Activated naive CD8-positive, alpha-beta T cell treated with anti-CD3 and anti-CD28 coated beads, Interleukin-2, amount 10 ng/mL, durations not matched to agents 7 days and 5 days (primary cell): ENCODE data around the gene CLN5. TPM values are rescaled to one million over a fixed set of nuclear protein-coding genes. Genes with fewer than 3 reads are reported as not detected.

ENCODE experiments used
- ATAC-seq: fragments of 150-1000 bp; cut with Tn5 transposase; one replicate; pipeline ENCODE4 v1.10.0; 2021; ENCODE audit warnings: low read depth, moderate library complexity
- POLR2A ChIA-PET: fragments of 350-600 bp; sonication (Branson Sonifier 250); formaldehyde crosslinking; loops from one replicate; lab custom pipeline; 2021; ENCODE audit warnings: antibody characterized with exemption; lab: Charles Lee
- DNase-seq: peaks from one replicate; pipeline ENCODE4 v3.0.0; 2021
- H3K27ac Mint-ChIP-seq: one replicate; pipeline ENCODE4 v1.8.0; 2022; ENCODE audit warnings: mild to moderate bottlenecking, mixed read lengths
- H3K27me3 Mint-ChIP-seq: one replicate; pipeline ENCODE4 v1.8.0; 2022; ENCODE audit warnings: mild to moderate bottlenecking, moderate library complexity, mixed read lengths
- H3K36me3 Mint-ChIP-seq: one replicate; pipeline ENCODE4 v1.8.0; 2021; ENCODE audit warnings: mild to moderate bottlenecking, mixed read lengths
- H3K4me1 Mint-ChIP-seq: one replicate; pipeline ENCODE4 v1.8.0; 2021; ENCODE audit warnings: mixed read lengths
- H3K4me3 Mint-ChIP-seq: one replicate; pipeline ENCODE4 v1.8.0; 2022; ENCODE audit warnings: mild to moderate bottlenecking, moderate library complexity, mixed read lengths
- H3K9me3 Mint-ChIP-seq: one replicate; pipeline ENCODE4 v1.8.0; 2021; ENCODE audit warnings: mixed read lengths
- total RNA-seq, 2 experiments: library from RNA; stranded (reverse); gene quantifications; one replicate each; pipeline ENCODE4 v1.2.3, GENCODE V29; 2021

The CLN5 gene
- total RNA-seq, 2 experiments from 2014 or later: 15.4 to 18.9 TPM

DNA sequence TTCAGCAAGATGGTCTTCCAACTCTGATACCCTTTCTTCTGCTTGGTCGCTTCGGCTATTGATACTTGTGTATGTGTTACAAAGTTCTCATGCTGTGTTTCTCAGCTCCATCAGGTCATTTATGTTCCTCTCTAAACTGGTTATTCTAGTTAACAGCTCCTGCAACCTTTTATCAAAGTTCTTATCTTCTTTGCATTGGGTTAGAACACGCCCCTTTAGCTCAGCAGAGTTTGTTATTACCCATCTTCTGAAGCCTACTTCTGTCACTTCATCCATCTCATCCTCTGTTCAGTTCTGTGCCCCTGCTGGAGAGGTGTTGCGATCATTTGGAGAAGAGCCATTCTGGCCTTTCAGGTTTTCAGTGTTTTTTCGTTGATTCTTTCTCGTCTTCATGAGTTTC, 24.9 kb upstream of the CLN5 start:
- Mint-ChIP-seq H3K4me1 (peaks cover 2% of the 10 kb centered on the region), H3K27ac (no peak overlapping the region), H3K9me3 (peaks cover 1% of the 10 kb centered on the region), H3K27me3 (peaks cover 16% of the 10 kb centered on the region), H3K36me3 (no peaks in the 10 kb centered on the region), H3K4me3 (no peak overlapping the region)
- POLR2A ChIA-PET: no interaction called here
- ATAC-seq: no peak
- DNase-seq: no peak

DNA sequence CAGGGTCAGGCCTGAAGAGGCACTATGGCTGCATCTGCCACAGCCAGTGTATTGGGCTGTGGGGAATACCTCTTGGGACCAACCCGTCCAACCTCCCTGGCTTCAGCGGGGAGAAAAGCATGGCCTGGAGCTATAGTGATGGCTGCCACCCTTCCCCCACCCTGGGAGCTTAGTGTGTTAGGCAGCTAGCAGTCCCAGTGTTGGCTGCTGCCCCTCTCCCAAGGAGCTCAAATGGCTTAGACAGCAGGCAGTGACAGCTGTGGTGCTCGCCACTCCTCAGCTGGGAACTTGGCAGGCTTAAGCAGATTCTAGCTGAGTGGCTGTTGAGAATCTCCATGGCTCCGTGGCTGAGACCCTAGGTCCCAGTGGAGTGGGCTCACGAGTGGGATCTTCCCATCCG, 23.8 kb upstream of the CLN5 start:
- Mint-ChIP-seq H3K4me1 (peaks cover 2% of the 10 kb centered on the region), H3K9me3 (peaks cover 1% of the 10 kb centered on the region), H3K27me3 (peaks cover 22% of the 10 kb centered on the region), H3K27ac (no peak overlapping the region), H3K36me3 (no peaks in the 10 kb centered on the region), H3K4me3 (no peak overlapping the region)
- DNase-seq (no peak), ATAC-seq (no peak)
- POLR2A ChIA-PET: no interaction called here

DNA sequence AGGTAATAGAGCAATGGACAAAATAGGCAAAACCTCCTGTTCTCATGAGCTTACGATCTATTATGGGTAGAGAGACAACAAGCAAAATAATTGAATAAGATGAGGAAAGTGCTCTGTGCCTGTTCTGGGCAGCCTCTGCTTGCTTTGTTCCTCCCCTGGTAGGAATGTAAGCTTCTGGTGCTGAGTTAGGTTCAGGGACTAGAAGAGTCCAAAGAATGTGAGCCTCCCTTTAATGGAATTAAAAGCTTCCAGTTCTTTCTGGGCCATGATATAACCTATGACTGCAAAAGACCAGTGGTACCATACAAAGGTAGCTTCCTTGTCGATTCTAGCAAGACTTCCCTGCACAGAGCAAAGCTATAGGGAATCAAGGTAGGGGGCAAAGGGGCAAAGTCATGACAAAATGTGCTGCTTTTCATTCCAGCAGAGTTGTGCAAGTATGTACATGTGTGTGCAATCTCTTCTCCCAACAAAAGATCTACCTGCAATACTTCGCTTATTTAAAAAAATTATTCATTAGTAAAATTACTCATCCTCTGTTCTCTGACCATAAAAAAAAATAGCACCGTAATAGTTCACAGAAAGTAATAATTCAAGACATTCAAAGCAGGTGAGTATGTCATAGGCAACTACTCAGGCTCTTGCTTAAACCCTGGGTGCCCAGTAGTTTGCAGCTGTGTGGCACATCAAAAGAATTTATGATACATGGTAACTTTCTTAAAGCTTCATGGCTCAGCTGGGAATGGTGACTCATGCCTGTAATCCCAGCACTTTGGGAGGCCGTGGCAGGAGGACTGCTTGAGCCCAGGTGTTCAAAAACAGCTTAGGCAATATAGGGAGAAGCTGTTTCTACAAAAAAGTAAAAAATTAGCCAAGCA, 22.2 kb upstream of the CLN5 start:
- Mint-ChIP-seq H3K4me1 (peaks cover 2% of the 10 kb centered on the region), H3K4me3 (no peak overlapping the region), H3K27me3 (peaks cover 33% of the 10 kb centered on the region), H3K9me3 (no peaks in the 10 kb centered on the region), H3K36me3 (no peaks in the 10 kb centered on the region), H3K27ac (no peak overlapping the region)
- no peak for ATAC-seq
- DNase-seq: no peak
- POLR2A ChIA-PET: no interaction called here

DNA sequence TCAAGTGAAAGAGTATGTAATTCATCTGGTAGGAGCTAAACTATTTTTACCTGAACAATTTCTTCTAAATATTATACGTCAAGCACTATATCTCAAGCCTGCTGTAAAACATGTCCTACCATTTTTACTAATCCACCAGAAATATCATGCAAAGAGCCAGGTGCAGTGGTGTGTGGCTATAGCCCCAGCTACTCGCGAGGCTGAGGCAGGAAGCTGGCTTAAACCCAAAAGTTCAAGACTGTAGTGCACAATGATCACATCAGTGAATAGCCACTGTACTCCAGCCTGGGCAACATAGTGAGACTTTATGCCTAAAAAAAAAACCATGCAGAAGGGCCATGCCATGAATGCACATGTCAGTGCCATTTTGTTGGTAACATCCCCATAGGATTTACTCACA, 20.7 kb upstream of the CLN5 start:
- H3K4me3 Mint-ChIP-seq: no peak overlapping the region
- ATAC-seq: no peak
- peaks cover 35% of the 10 kb centered on the region for H3K27me3 Mint-ChIP-seq
- no peak overlapping the region for H3K27ac Mint-ChIP-seq
- no peak for DNase-seq
- H3K36me3 Mint-ChIP-seq: no peaks in the 10 kb centered on the region
- POLR2A ChIA-PET: no interaction called here
- H3K4me1 Mint-ChIP-seq: no peaks in the 10 kb centered on the region
- no peaks in the 10 kb centered on the region for H3K9me3 Mint-ChIP-seq

DNA sequence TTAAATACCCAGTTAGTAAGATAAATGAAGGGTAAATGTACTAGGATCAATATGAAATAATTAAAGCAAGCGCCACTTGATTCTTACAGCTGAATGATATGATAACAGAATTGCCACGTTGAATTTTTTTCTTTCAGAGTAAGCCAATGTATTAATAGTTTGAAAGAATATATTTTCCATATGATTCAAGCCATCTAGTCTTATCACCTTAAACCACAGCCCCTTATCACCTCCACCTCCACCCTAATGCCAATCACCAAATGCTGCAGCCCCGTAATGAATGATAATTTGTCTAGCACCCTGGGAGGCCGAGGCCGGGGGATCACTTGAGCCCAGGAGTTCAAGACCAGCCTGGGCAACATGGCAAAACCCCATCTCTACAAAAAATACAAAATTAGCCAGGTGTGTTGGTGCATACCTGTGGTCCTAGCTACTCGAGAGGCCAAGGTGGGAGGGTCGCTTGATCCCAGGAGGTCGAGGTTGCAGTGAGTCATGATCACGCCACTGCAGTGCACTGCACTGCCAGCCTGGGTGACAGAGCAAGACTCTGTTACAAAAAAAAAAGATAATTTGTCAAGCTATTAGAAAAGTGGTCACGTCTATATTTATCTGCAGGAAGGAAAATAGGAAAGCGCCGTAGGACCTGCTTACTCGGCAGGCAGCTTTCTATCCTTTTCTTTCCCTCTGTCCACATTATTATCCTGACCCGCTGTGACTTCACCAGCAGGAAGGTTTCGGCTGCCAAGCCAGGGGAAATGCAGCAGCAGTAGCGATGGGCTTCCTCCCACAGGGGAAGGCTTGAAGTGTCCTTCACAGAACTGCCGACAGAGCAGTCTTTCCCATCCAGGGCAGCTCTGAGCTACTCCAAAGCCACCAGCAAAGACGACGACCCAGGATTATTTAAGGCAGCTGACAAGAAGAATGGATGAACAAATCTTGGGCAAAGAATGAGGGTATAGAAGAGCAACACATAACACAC, 19.7 kb upstream of the CLN5 start:
- no peaks in the 10 kb centered on the region for H3K36me3 Mint-ChIP-seq
- H3K4me3 Mint-ChIP-seq: no peak overlapping the region
- peaks cover 4% of the 10 kb centered on the region for H3K4me1 Mint-ChIP-seq
- POLR2A ChIA-PET: no interaction called here
- no peak overlapping the region for H3K27ac Mint-ChIP-seq
- DNase-seq: no peak
- H3K9me3 Mint-ChIP-seq: no peaks in the 10 kb centered on the region
- no peak for ATAC-seq
- H3K27me3 Mint-ChIP-seq: peaks cover 42% of the 10 kb centered on the region

DNA sequence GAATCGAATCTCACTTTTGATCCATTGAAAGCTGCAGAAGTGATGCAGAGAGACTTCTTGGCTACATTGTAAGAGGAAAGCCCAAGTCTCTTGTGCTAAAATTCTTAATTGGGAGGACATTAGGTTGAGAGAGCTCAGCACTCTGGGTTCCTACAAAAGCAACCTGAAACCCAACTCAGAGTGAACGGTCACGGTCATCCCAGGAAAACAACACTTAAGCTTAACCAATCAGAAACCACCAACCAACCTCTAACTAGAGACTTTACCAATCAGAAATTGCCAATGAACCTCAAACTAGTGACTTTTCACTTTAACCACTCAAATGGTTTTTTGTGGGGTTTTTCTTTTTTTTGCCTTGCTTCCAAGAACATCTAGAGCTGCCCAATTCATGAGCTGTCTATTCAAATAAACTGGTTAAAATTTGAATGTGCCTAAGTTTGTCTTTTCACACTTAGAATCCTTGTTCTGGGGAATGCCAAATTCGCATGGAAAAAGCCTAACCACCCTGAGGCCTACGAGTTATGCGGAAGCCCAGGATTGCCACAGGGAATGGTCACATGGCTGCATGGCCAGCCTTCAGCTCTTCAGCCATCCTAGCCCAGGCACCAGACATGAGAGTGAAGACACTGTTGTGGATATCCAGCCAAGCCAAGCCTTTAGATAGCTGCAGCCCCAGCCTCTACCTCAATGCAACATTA, 17.8 kb upstream of the CLN5 start:
- Mint-ChIP-seq H3K4me3 (no peak overlapping the region), H3K9me3 (no peaks in the 10 kb centered on the region), H3K27me3 (peaks cover 52% of the 10 kb centered on the region), H3K4me1 (peaks cover 4% of the 10 kb centered on the region), H3K36me3 (no peaks in the 10 kb centered on the region), H3K27ac (no peak overlapping the region)
- POLR2A ChIA-PET: no interaction called here
- DNase-seq (no peak), ATAC-seq (no peak)

DNA sequence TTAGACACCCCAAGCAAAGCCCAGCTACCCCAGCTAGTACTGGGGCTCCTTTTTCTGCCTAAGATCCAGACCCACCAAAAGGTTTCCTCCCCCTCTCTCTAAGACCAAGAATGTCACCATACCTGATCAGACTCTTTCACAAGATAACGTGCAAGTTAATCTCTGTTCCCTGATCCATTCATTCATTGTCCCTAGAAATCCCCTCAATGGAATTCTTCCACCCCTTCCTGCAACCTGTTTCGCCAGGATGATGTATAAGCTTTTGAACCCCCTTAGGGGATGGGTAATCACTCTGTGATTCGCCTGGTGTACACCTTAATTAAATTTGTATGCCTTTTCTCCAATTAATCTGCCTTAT, 17.3 kb upstream of the CLN5 start:
- POLR2A ChIA-PET: no interaction called here
- DNase-seq: no peak
- Mint-ChIP-seq H3K4me3 (no peak overlapping the region), H3K4me1 (peaks cover 4% of the 10 kb centered on the region), H3K36me3 (no peaks in the 10 kb centered on the region), H3K27me3 (peaks cover 53% of the 10 kb centered on the region), H3K9me3 (no peaks in the 10 kb centered on the region), H3K27ac (no peak overlapping the region)
- ATAC-seq: no peak

DNA sequence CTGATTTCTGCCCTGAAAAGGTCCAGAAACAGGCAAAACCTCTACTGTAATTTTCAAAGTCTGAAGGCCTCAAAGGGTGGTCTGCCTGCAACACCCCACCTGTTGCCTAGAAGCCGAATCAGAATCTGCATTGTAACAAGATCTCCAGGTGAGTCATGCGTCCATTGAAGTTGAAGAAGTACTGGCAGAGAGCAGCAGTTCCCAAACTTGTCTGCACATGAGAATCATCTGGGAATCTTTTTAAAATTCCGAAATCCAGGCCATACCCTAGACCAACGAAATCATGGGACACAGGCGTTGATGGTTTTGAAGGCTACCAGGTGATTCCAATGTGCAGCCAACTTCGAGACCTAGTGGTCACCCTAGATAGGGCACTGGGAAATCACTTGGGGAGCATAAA, 16.0 kb upstream of the CLN5 start:
- H3K36me3 Mint-ChIP-seq: no peaks in the 10 kb centered on the region
- H3K27ac Mint-ChIP-seq: no peak overlapping the region
- H3K4me1 Mint-ChIP-seq: peaks cover 4% of the 10 kb centered on the region
- ATAC-seq (no peak), DNase-seq (no peak)
- no peaks in the 10 kb centered on the region for H3K9me3 Mint-ChIP-seq
- POLR2A ChIA-PET: no interaction called here
- H3K27me3 Mint-ChIP-seq: peaks cover 56% of the 10 kb centered on the region
- no peak overlapping the region for H3K4me3 Mint-ChIP-seq

DNA sequence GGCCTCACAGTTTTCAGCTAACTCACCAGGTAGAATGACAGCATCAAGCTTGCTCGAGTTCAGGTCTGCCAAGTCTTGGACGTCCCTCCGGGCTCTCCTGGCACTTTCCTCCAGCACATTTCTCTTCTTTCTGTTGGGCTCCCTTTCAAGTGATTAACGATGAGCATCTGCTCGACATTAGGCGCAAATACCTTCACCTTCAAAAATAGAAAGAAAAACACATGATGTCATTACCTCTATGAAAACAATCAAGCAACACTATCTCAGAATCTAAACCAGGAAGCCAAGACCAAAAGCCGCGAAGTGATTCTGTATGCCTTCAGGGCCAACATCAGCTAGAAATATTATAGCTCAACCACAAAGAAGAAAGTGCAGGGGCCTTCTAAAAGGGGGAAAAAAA, 15.4 kb upstream of the CLN5 start:
- no peaks in the 10 kb centered on the region for H3K36me3 Mint-ChIP-seq
- no peak for DNase-seq
- H3K4me1 Mint-ChIP-seq: peaks cover 4% of the 10 kb centered on the region
- H3K4me3 Mint-ChIP-seq: peak overlapping the region; percentile 9
- POLR2A ChIA-PET: interaction anchor here (0.6 to 1.3 kb wide), 2 partner anchors 16 to 26 kb away, joined by 3 to 4 read pairs; no protein-coding TSS in a partner anchor
- ATAC-seq: no peak
- no peak overlapping the region for H3K27ac Mint-ChIP-seq
- H3K9me3 Mint-ChIP-seq: no peaks in the 10 kb centered on the region
- peaks cover 60% of the 10 kb centered on the region for H3K27me3 Mint-ChIP-seq

DNA sequence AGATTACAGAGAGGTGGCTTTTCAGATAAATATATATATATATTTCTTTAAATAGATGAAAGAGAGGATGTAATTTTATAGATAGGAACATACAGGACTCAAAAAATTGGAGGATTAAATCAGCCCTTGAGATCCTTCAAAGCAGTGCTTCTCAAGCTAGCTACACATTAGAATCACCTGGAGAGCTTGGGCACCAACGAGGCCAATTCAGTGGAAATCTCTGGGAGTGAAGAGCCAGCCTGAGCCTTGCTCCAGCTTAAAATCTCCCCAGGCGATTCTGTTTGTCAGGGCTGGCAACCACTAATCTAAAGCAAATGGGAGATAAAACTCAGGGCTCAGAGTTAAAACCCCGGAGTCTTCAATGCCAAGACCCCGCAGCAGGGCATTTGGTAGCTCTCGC, 15.0 kb upstream of the CLN5 start:
- H3K9me3 Mint-ChIP-seq: no peaks in the 10 kb centered on the region
- ATAC-seq (no peak), DNase-seq (no peak)
- H3K36me3 Mint-ChIP-seq: no peaks in the 10 kb centered on the region
- POLR2A ChIA-PET: interaction anchor here (0.6 to 1.3 kb wide), 2 partner anchors 16 to 25 kb away, joined by 3 to 4 read pairs; no protein-coding TSS in a partner anchor
- peaks cover 4% of the 10 kb centered on the region for H3K4me1 Mint-ChIP-seq
- H3K27ac Mint-ChIP-seq: no peak overlapping the region
- H3K27me3 Mint-ChIP-seq: peaks cover 60% of the 10 kb centered on the region
- H3K4me3 Mint-ChIP-seq: no peak overlapping the region

DNA sequence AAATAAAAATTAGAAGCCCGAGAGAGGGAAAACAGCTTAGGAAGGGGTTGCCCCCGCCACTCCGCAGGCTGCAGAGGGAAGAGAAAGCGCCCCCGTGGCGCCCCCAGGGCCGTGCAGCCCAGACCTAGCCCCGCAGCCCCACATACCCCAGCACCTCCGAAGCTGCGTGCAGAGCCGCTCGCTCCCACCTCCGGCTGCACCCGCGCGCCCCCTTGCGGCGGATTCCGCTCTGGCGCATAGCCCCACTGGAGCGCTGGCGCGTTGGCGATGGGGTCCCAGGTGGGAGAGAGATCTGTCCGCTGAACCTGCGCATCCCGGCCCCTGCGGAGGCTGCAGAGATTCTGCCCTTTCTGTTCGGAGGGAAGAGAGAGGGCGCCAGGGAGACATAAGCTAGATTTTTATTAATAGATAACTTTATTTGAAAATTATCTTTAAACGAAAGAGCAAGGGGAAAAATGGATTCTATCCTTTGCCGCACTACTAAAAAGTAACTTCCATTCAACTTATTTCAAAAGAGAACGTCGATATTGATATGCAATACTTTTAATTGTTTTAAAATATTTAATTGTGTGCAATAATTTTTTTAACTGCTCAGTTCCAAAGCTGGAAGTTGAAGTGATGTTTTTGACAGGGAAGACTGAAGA, 11.7 kb upstream of the CLN5 start:
- H3K4me1 Mint-ChIP-seq: peaks cover 4% of the 10 kb centered on the region
- peak overlapping the region; percentile 62 for H3K4me3 Mint-ChIP-seq
- H3K9me3 Mint-ChIP-seq: no peaks in the 10 kb centered on the region
- peak; percentile 96 for DNase-seq
- no peaks in the 10 kb centered on the region for H3K36me3 Mint-ChIP-seq
- peaks cover 52% of the 10 kb centered on the region for H3K27me3 Mint-ChIP-seq
- no peak overlapping the region for H3K27ac Mint-ChIP-seq
- ATAC-seq: peak; percentile 100
- POLR2A ChIA-PET: interaction anchor here (1.1 to 2.6 kb wide), 2 partner anchors 12 to 46 kb away, joined by 3 to 20 read pairs; partner anchors contain the start of genes CLN5 and FBXL3

DNA sequence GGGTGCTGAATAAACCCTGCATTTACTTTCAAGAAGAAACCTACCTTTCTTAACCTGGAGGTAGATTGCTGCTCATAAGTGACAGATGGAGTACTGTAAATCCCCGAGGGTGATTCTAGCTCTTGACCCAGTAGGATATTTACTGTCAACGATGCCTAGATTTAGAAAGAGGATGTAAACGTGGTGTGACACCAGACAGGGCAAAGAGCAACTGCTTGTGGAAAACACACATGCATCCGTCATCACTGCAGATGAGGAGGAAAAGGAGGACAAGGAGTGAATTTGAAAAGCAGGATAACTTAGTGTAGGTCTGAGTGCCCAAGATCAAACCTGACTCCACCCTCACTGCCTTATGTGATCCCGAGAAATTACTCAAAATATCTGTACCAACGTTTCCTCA, 9.8 kb upstream of the CLN5 start:
- ATAC-seq (no peak), DNase-seq (no peak)
- Mint-ChIP-seq H3K27me3 (peaks cover 58% of the 10 kb centered on the region), H3K9me3 (no peaks in the 10 kb centered on the region), H3K27ac (no peak overlapping the region), H3K36me3 (no peaks in the 10 kb centered on the region), H3K4me3 (no peak overlapping the region), H3K4me1 (no peaks in the 10 kb centered on the region)
- POLR2A ChIA-PET: no interaction called here

DNA sequence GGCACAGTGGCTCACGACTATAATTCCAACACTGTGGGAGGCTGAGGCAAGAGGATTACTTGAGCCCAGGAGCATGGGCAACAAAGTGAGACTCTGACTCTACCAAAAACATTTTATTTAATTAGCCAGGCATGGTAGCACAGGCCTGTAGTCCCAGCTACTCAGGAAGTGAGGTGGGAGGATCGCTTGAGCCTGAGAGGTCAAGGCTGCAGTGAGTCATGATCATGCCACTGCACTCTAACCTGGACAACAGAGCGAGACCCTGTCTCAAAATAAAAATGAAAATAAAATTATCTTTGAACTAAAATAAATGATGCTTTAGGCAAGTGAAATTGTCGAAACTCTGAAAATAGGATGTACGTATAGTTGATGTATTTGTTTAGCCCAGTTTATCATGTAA, 8.2 kb upstream of the CLN5 start:
- H3K27ac Mint-ChIP-seq: no peak overlapping the region
- POLR2A ChIA-PET: no interaction called here
- peaks cover 62% of the 10 kb centered on the region for H3K27me3 Mint-ChIP-seq
- no peaks in the 10 kb centered on the region for H3K4me1 Mint-ChIP-seq
- H3K4me3 Mint-ChIP-seq: no peak overlapping the region
- H3K9me3 Mint-ChIP-seq: no peaks in the 10 kb centered on the region
- ATAC-seq (no peak), DNase-seq (no peak)
- H3K36me3 Mint-ChIP-seq: no peaks in the 10 kb centered on the region
